Skeletal muscle satellite cell (primary cell): ENCODE measurements around the gene YPEL2. TPM values are rescaled to one million over a fixed set of nuclear protein-coding genes. Genes with fewer than 3 reads are reported as not detected.
"Not testable (repeated sequence)": the region's sequence is repeated elsewhere in the genome, so short reads cannot be mapped to it uniquely, and the experiment has no call there.

ENCODE experiments used
- H3K27me3 ChIP-seq: 2 replicates; pipeline ENCODE4 v1.7.0; 2013; ENCODE audit warnings: low read length; ENCODE audit not compliant: control insufficient read depth, insufficient read depth
- H3K36me3 ChIP-seq: 2 replicates; pipeline ENCODE4 v1.7.0; 2013; ENCODE audit warnings: mild to moderate bottlenecking, control low read depth, low read length; ENCODE audit not compliant: insufficient read depth
- H3K4me1 ChIP-seq: 2 replicates; pipeline ENCODE4 v1.7.0; 2013; ENCODE audit warnings: low read length; ENCODE audit not compliant: control insufficient read depth, insufficient read depth
- H3K4me2 ChIP-seq: 2 replicates; pipeline ENCODE4 v1.7.0; 2013; ENCODE audit warnings: mild to moderate bottlenecking, low read length
- H3K4me3 ChIP-seq: 2 replicates; pipeline ENCODE4 v1.7.0; 2013; ENCODE audit warnings: low read length
- H3K9ac ChIP-seq: 2 replicates; pipeline ENCODE4 v1.7.0; 2013; ENCODE audit warnings: mild to moderate bottlenecking, low read depth, low read length, moderate library complexity
- H3K9me3 ChIP-seq: replicated peaks from 2 replicates; pipeline ENCODE4 v1.7.0; 2013; ENCODE audit warnings: mild to moderate bottlenecking, control low read depth, low read length
- total RNA-seq: library from RNA; depleted of rRNA; stranded (reverse); fragments of >200 nt; gene quantifications from 2 replicates; pipeline ENCODE4 v1.2.3, GENCODE V29; 2012; rRNA removed

The YPEL2 gene
- 8.7 and 9.4 TPM in 2 replicates for total RNA-seq

- H3K27me3 ChIP-seq, result peaks cover 26% of the 10 kb centered on the region
- H3K9ac ChIP-seq, result peak within 1 kb of the TSS; percentile 76
- H3K4me2 ChIP-seq, result peak within 1 kb of the TSS; percentile 94
- H3K36me3 ChIP-seq, result no peaks in the 10 kb centered on the region
- H3K9me3 ChIP-seq, result no peaks in the 10 kb centered on the region
- H3K4me3 ChIP-seq, result peak within 1 kb of the TSS; percentile 88
- peaks cover 38% of the 10 kb centered on the region for H3K4me1 ChIP-seq
Measured at GRCh38 chr17:59331129-59331928, at the start of gene YPEL2. YPEL2 (plus strand) TSS chr17:59331655; CDS start chr17:59353410, 21,755 bp downstream.

GRCh38 chr17:59284317-59284716 is 47.1 kb upstream of the YPEL2 start:
- H3K9me3 ChIP-seq, result no peaks in the 10 kb centered on the region
- no peaks in the 10 kb centered on the region for H3K4me1 ChIP-seq
- no peaks in the 10 kb centered on the region for H3K27me3 ChIP-seq
- no peak overlapping the region for H3K4me3 ChIP-seq
- H3K4me2 ChIP-seq, result no peak overlapping the region
- H3K9ac ChIP-seq, result no peak overlapping the region
- no peaks in the 10 kb centered on the region for H3K36me3 ChIP-seq

- Histone ChIP-seq H3K27me3 (no peaks in the 10 kb centered on the region), H3K9me3 (no peaks in the 10 kb centered on the region), H3K4me3 (no peak overlapping the region)
Measured at GRCh38 chr17:59287452-59287851, 44.0 kb upstream of the YPEL2 start.

GRCh38 chr17:59287891-59288290 is 43.6 kb upstream of the YPEL2 start:
- Histone ChIP-seq H3K36me3 (no peaks in the 10 kb centered on the region), H3K4me2 (no peak overlapping the region), H3K9me3 (no peaks in the 10 kb centered on the region), H3K9ac (no peak overlapping the region), H3K27me3 (no peaks in the 10 kb centered on the region), H3K4me1 (no peaks in the 10 kb centered on the region), H3K4me3 (no peak overlapping the region)

More at GRCh38 chr17:59287452-59287851, 44.0 kb upstream of the YPEL2 start:
- Histone ChIP-seq H3K4me1 (no peaks in the 10 kb centered on the region), H3K4me2 (no peak overlapping the region), H3K36me3 (no peaks in the 10 kb centered on the region), H3K9ac (no peak overlapping the region)

- Histone ChIP-seq H3K27me3 (no peaks in the 10 kb centered on the region), H3K4me1 (no peaks in the 10 kb centered on the region), H3K9me3 (no peaks in the 10 kb centered on the region), H3K4me3 (no peak overlapping the region), H3K4me2 (no peak overlapping the region), H3K9ac (no peak overlapping the region), H3K36me3 (no peaks in the 10 kb centered on the region)
Measured at GRCh38 chr17:59289981-59290301, 41.5 kb upstream of the YPEL2 start.

- H3K9me3 ChIP-seq, H3K36me3 ChIP-seq, H3K4me3 ChIP-seq, H3K4me1 ChIP-seq, H3K4me2 ChIP-seq, H3K27me3 ChIP-seq, H3K9ac ChIP-seq: not testable (repeated sequence)
Measured at GRCh38 chr17:59290302-59290998, 41.0 kb upstream of the YPEL2 start.

- no peak overlapping the region for H3K4me3 ChIP-seq
- H3K9ac ChIP-seq, result no peak overlapping the region
- H3K4me2 ChIP-seq, result no peak overlapping the region
- no peaks in the 10 kb centered on the region for H3K9me3 ChIP-seq
- no peaks in the 10 kb centered on the region for H3K4me1 ChIP-seq
- H3K36me3 ChIP-seq, result no peaks in the 10 kb centered on the region
- peaks cover 6% of the 10 kb centered on the region for H3K27me3 ChIP-seq
Measured at GRCh38 chr17:59292174-59292523, 39.3 kb upstream of the YPEL2 start.

GRCh38 chr17:59296190-59296589 is 35.3 kb upstream of the YPEL2 start:
- Histone ChIP-seq H3K36me3 (no peaks in the 10 kb centered on the region), H3K4me3 (no peak overlapping the region), H3K9me3 (no peaks in the 10 kb centered on the region), H3K4me1 (no peaks in the 10 kb centered on the region), H3K9ac (no peak overlapping the region), H3K4me2 (no peak overlapping the region), H3K27me3 (peaks cover 6% of the 10 kb centered on the region)

- no peaks in the 10 kb centered on the region for H3K36me3 ChIP-seq
- no peaks in the 10 kb centered on the region for H3K9me3 ChIP-seq
- H3K4me2 ChIP-seq, result no peak overlapping the region
- no peak overlapping the region for H3K4me3 ChIP-seq
- peaks cover 10% of the 10 kb centered on the region for H3K27me3 ChIP-seq
- no peak overlapping the region for H3K9ac ChIP-seq
- no peaks in the 10 kb centered on the region for H3K4me1 ChIP-seq
Measured at GRCh38 chr17:59298521-59298920, 32.9 kb upstream of the YPEL2 start.

GRCh38 chr17:59299400-59300092 is 31.9 kb upstream of the YPEL2 start:
- Histone ChIP-seq H3K4me3 (no peak overlapping the region), H3K9me3 (no peaks in the 10 kb centered on the region), H3K4me1 (no peaks in the 10 kb centered on the region), H3K4me2 (no peak overlapping the region), H3K9ac (no peak overlapping the region), H3K27me3 (peaks cover 10% of the 10 kb centered on the region), H3K36me3 (no peaks in the 10 kb centered on the region)

GRCh38 chr17:59300941-59301340 is 30.5 kb upstream of the YPEL2 start:
- Histone ChIP-seq H3K4me1 (no peaks in the 10 kb centered on the region), H3K36me3 (no peaks in the 10 kb centered on the region), H3K9me3 (no peaks in the 10 kb centered on the region)

More at GRCh38 chr17:59300941-59301340, 30.5 kb upstream of the YPEL2 start:
- peaks cover 10% of the 10 kb centered on the region for H3K27me3 ChIP-seq
- H3K9ac ChIP-seq, result no peak overlapping the region
- no peak overlapping the region for H3K4me2 ChIP-seq
- no peak overlapping the region for H3K4me3 ChIP-seq
